Smooth muscle cell (in vitro differentiated cells): ENCODE data around the gene NCOA5. TPM values are rescaled to one million over a fixed set of nuclear protein-coding genes. Genes with fewer than 3 reads are reported as not detected.

ENCODE experiments used
- DNase-seq: peaks from one replicate; lab custom pipeline; 2025; ENCODE audit not compliant: unreplicated experiment; lab: John Stamatoyannopoulos, UW
- H2AFZ ChIP-seq: fragments of 200-600 bp; sonication (generic); 2 replicates; pipeline ENCODE4 v1.6.0; 2016; ENCODE audit warnings: antibody characterized with exemption, low read depth, mild to moderate bottlenecking
- H3F3A ChIP-seq: fragments of 200-600 bp; sonication (generic); 2 replicates; pipeline ENCODE4 v1.6.0; 2017; ENCODE audit warnings: antibody characterized with exemption, low read depth
- H3K27ac ChIP-seq: fragments of 200-600 bp; sonication (generic); 2 replicates; pipeline ENCODE4 v1.5.1; 2016; ENCODE audit warnings: low read depth, mild to moderate bottlenecking
- H3K27me3 ChIP-seq: fragments of 200-600 bp; sonication (generic); 2 replicates; pipeline ENCODE4 v1.6.1; 2016; ENCODE audit warnings: low read depth, mild to moderate bottlenecking
- H3K36me3 ChIP-seq: fragments of 200-600 bp; sonication (generic); 2 replicates; pipeline ENCODE4 v1.5.1; 2016; ENCODE audit warnings: low read depth
- H3K4me1 ChIP-seq: fragments of 200-600 bp; sonication (generic); 2 replicates; pipeline ENCODE4 v1.5.1; 2016; ENCODE audit warnings: low read depth
- H3K4me2 ChIP-seq: fragments of 200-600 bp; sonication (generic); 2 replicates; pipeline ENCODE4 v1.6.0; 2016; ENCODE audit warnings: mild to moderate bottlenecking
- H3K4me3 ChIP-seq: fragments of 200-600 bp; sonication (generic); 2 replicates; pipeline ENCODE4 v1.5.1; 2016; ENCODE audit warnings: mild to moderate bottlenecking
- H3K79me2 ChIP-seq: fragments of 200-600 bp; sonication (generic); 2 replicates; pipeline ENCODE4 v1.6.0; 2016; ENCODE audit warnings: low read depth, mild to moderate bottlenecking
- H3K9ac ChIP-seq: fragments of 200-600 bp; sonication (generic); 2 replicates; pipeline ENCODE4 v1.6.0; 2016; ENCODE audit warnings: low read depth
- H3K9me3 ChIP-seq: fragments of 200-600 bp; sonication (generic); replicated peaks from 2 replicates; pipeline ENCODE4 v1.5.1; 2016; ENCODE audit warnings: low read depth
- H4K20me1 ChIP-seq: fragments of 200-600 bp; sonication (generic); 2 replicates; pipeline ENCODE4 v1.6.0; 2016; ENCODE audit warnings: low read depth
- CTCF ChIP-seq: fragments of 200-600 bp; sonication (generic); IDR thresholded peaks from 2 replicates; pipeline ENCODE4 v1.5.1; 2017; ENCODE audit warnings: borderline replicate concordance, mild to moderate bottlenecking, antibody characterized with exemption; ENCODE audit not compliant: insufficient read depth, poor library complexity, severe bottlenecking
- WGBS: methylation state at CpG from one replicate; pipeline ENCODE4 v1.1.7; 2016; ENCODE audit warnings: low lambda C conversion rate; 5-methylcytosine and 5-hydroxymethylcytosine counted together
- polyA plus RNA-seq: library from polyadenylated mRNA; unstranded; fragments of >200 nt; fragmentation: Nextera tagmentation; extraction: Ambion mirVana; gene quantifications from 2 replicates; pipeline ENCODE4 v1.2.1, GENCODE V29; 2016
- total RNA-seq: library from RNA; depleted of rRNA; stranded (reverse); fragments of >200 nt; gene quantifications from 2 replicates; pipeline ENCODE4 v1.2.3, GENCODE V29; 2014

NCOA5 gene
- 9.5 and 11.4 TPM in 2 replicates for total RNA-seq
- 8.3 and 10.5 TPM in 2 replicates for polyA plus RNA-seq

- Histone ChIP-seq H3K79me2 (peaks cover 43% of the 10 kb centered on the region), H3K4me3 (peak within 1 kb of the TSS; percentile 68), H4K20me1 (peaks cover 46% of the 10 kb centered on the region), H3K9me3 (no peaks in the 10 kb centered on the region), H3F3A (no peaks in the 10 kb centered on the region), H2AFZ (peak within 1 kb of the TSS; percentile 73), H3K27me3 (no peaks in the 10 kb centered on the region), H3K36me3 (no peaks in the 10 kb centered on the region), H3K4me2 (peak within 1 kb of the TSS; percentile 89), H3K9ac (peak within 1 kb of the TSS; percentile 95), H3K4me1 (peaks cover 22% of the 10 kb centered on the region), H3K27ac (peak within 1 kb of the TSS; percentile 93)
- peak; percentile 21 for TF ChIP-seq CTCF
- peak; percentile 87 for DNase-seq
- 1% methylated on average over 69 of the region's 100 CpGs for WGBS
Measured at GRCh38 chr20:46089417-46090388, at the start of gene NCOA5. Gene NCOA5, minus strand, starts transcription at chr20:46089962. Its CDS starts 10,538 bp downstream, at chr20:46079424.

GRCh38 chr20:46139266-46139889, 49.6 kb upstream of the NCOA5 start:
- Histone ChIP-seq H3K36me3 (no peaks in the 10 kb centered on the region), H3K4me1 (peaks cover 32% of the 10 kb centered on the region), H3K79me2 (no peaks in the 10 kb centered on the region), H2AFZ (no peak overlapping the region), H3K9me3 (no peaks in the 10 kb centered on the region), H3K27me3 (no peaks in the 10 kb centered on the region), H3F3A (no peaks in the 10 kb centered on the region), H4K20me1 (no peaks in the 10 kb centered on the region), H3K9ac (no peak overlapping the region), H3K27ac (no peak overlapping the region), H3K4me2 (peak overlapping the region; percentile 7), H3K4me3 (no peak overlapping the region)
- no peak for TF ChIP-seq CTCF
- no peak for DNase-seq
- WGBS = 23% methylated on average over 8 of the region's 8 CpGs

- Histone ChIP-seq H3K9ac (no peak overlapping the region), H3F3A (no peaks in the 10 kb centered on the region), H3K9me3 (no peaks in the 10 kb centered on the region), H3K4me1 (peaks cover 32% of the 10 kb centered on the region), H3K27ac (no peak overlapping the region), H4K20me1 (no peaks in the 10 kb centered on the region), H2AFZ (no peak overlapping the region), H3K79me2 (no peaks in the 10 kb centered on the region), H3K36me3 (no peaks in the 10 kb centered on the region), H3K4me2 (no peak overlapping the region), H3K27me3 (no peaks in the 10 kb centered on the region), H3K4me3 (no peak overlapping the region)
- no peak for TF ChIP-seq CTCF
- WGBS = 93% methylated on average over 5 of the region's 5 CpGs
- DNase-seq = no peak
Measured at GRCh38 chr20:46137816-46138215, 48.1 kb upstream of the NCOA5 start.
